Measurements from ENCODE around the gene SLC25A15.
"Not testable (repeated sequence)": the region's sequence is repeated elsewhere in the genome, so short reads cannot be mapped to it uniquely, and the experiment has no call there.

SLC25A15 gene

GRCh38 chr13:40801255-40802217, 12.1 kb downstream of the SLC25A15 start:
- Histone ChIP-seq H3K36me3 (ENCODE audit: insufficient read depth, low read depth, low read length) (peaks cover 60% of the 10 kb centered on the region), H3K27me3 (ENCODE audit: insufficient read depth, low read length) (no peaks in the 10 kb centered on the region), H3K9me3 (ENCODE audit: insufficient read depth, low read depth, low read length) (no peaks in the 10 kb centered on the region)

DNA sequence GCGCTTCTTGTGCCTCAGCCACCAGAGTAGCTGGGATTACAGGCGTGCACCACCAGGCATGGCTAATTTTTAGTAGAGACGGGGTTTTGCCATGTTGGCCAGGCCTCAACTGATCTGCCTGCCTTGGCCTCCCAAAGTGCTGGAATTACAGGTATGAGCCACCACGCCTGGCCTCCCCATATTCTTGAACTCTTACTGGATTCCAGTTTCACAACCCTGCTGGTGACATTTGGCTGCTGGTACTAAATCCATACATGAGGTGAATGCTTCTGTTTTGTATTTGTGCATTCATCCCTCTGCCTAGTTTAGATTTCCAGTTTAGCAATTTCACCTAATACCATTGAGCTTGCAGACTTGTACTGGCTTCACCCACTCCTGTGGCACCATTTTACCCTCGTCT, 13.9 kb downstream of the SLC25A15 start:
- Histone ChIP-seq H3K9ac (ENCODE audit: low read depth, low read length) (no peak overlapping the region), H3K27ac (ENCODE audit: low read length) (no peak overlapping the region), H3K27me3 (ENCODE audit: insufficient read depth, low read length) (no peaks in the 10 kb centered on the region), H3K9me3 (ENCODE audit: insufficient read depth, low read depth, low read length) (no peaks in the 10 kb centered on the region), H3K36me3 (ENCODE audit: insufficient read depth, low read depth, low read length) (peaks cover 49% of the 10 kb centered on the region), H3K4me3 (ENCODE audit: low read length) (no peak overlapping the region), H3K4me1 (ENCODE audit: insufficient read depth, low read length) (no peaks in the 10 kb centered on the region)

More at GRCh38 chr13:40801255-40802217, 12.1 kb downstream of the SLC25A15 start:
- Histone ChIP-seq H3K4me3 (ENCODE audit: low read length) (no peak overlapping the region), H3K9ac (ENCODE audit: low read depth, low read length) (no peak overlapping the region), H3K27ac (ENCODE audit: low read length) (no peak overlapping the region), H3K4me1 (ENCODE audit: insufficient read depth, low read length) (no peaks in the 10 kb centered on the region)

GRCh38 chr13:40806241-40806640, 16.8 kb downstream of the SLC25A15 start:
- Histone ChIP-seq H3K9me3 (ENCODE audit: insufficient read depth, low read depth, low read length) (no peaks in the 10 kb centered on the region), H3K27me3 (ENCODE audit: insufficient read depth, low read length) (no peaks in the 10 kb centered on the region), H3K4me1 (ENCODE audit: insufficient read depth, low read length) (no peaks in the 10 kb centered on the region), H3K27ac (ENCODE audit: low read length) (no peak overlapping the region), H3K36me3 (ENCODE audit: insufficient read depth, low read depth, low read length) (peaks cover 51% of the 10 kb centered on the region), H3K9ac (ENCODE audit: low read depth, low read length) (no peak overlapping the region), H3K4me3 (ENCODE audit: low read length) (no peak overlapping the region)

GRCh38 chr13:40809471-40809870, 20.1 kb downstream of the SLC25A15 start:
- no peak overlapping the region for H3K4me3 ChIP-seq (ENCODE audit: low read length)
- peaks cover 49% of the 10 kb centered on the region for H3K36me3 ChIP-seq (ENCODE audit: insufficient read depth, low read depth, low read length)
- no peaks in the 10 kb centered on the region for H3K9me3 ChIP-seq (ENCODE audit: insufficient read depth, low read depth, low read length)
- no peak overlapping the region for H3K27ac ChIP-seq (ENCODE audit: low read length)
- H3K9ac ChIP-seq (ENCODE audit: low read depth, low read length) = no peak overlapping the region
- no peaks in the 10 kb centered on the region for H3K27me3 ChIP-seq (ENCODE audit: insufficient read depth, low read length)
- H3K4me1 ChIP-seq (ENCODE audit: insufficient read depth, low read length) = no peaks in the 10 kb centered on the region

DNA sequence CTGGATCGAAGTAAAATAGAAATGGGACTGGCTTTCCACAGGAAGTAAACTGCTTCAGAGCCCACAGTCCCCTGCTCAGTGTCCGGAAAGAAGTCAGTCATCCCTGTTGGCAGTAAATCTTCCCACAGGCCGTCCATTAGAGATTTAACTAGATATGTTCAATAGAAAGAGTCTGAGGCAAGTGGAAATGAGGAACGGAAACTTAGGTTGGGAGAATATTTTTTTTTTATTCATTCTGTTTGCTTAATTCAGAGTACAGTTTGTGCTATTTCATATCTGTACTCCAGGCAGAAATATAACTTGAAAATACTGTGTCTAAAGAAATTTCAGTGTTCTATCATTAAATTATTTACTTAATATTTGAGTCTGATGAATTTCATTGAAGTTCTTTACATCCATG, 22.7 kb downstream of the SLC25A15 start:
- no peaks in the 10 kb centered on the region for H3K4me1 ChIP-seq (ENCODE audit: insufficient read depth, low read length)
- no peak overlapping the region for H3K27ac ChIP-seq (ENCODE audit: low read length)
- no peaks in the 10 kb centered on the region for H3K27me3 ChIP-seq (ENCODE audit: insufficient read depth, low read length)
- H3K36me3 ChIP-seq (ENCODE audit: insufficient read depth, low read depth, low read length) = peaks cover 31% of the 10 kb centered on the region
- H3K4me3 ChIP-seq (ENCODE audit: low read length) = no peak overlapping the region
- peaks cover 10% of the 10 kb centered on the region; the same call in 1 of the 2 replicates for H3K9me3 ChIP-seq (ENCODE audit: insufficient read depth, low read depth, low read length)
- no peak overlapping the region for H3K9ac ChIP-seq (ENCODE audit: low read depth, low read length)

DNA sequence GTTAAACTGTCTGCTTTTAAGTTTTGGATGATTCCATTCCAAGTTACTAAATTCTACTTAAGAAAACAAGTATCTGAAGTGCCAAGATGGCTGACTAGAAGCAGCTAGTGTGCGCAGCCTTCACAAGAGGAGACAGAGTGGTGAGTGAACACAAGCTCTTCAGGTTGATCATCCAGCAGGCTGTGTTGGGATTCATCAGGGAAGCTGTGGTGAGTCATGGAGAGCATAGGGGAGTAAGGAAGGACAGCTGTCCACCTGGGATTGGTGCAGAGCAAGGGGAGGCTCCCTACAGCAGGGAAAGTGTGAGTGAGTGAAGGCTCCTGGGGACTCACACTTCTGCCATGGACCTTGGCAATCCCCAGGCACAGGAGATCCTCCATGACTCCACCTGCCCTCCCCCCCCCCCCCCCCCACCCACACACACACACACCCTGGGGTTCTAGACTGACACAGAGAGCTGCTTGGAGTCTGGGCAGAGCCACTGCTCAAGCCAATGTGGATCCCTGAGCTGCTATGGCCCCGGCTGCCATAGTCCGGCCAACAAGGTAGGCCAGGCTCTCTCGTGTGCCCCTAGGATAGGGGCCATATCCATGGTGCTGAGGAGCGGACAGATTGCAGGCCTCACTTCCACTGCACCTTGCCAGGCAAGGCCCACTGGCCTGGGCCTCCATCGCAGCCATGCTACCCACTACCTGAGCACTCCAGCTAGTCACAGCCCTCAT, 23.5 kb downstream of the SLC25A15 start:
- H3K9me3 ChIP-seq (ENCODE audit: insufficient read depth, low read depth, low read length) = peaks cover 10% of the 10 kb centered on the region; the same call in 1 of the 2 replicates
- peaks cover 31% of the 10 kb centered on the region for H3K36me3 ChIP-seq (ENCODE audit: insufficient read depth, low read depth, low read length)
- H3K4me3 ChIP-seq (ENCODE audit: low read length) = no peak overlapping the region
- no peak overlapping the region for H3K9ac ChIP-seq (ENCODE audit: low read depth, low read length)
- H3K4me1 ChIP-seq (ENCODE audit: insufficient read depth, low read length) = no peaks in the 10 kb centered on the region
- no peak overlapping the region for H3K27ac ChIP-seq (ENCODE audit: low read length)
- H3K27me3 ChIP-seq (ENCODE audit: insufficient read depth, low read length) = no peaks in the 10 kb centered on the region

GRCh38 chr13:40813667-40814454, 24.4 kb downstream of the SLC25A15 start:
- Histone ChIP-seq H3K4me3 (ENCODE audit: low read length) (no peak overlapping the region), H3K9me3 (ENCODE audit: insufficient read depth, low read depth, low read length) (peaks cover 10% of the 10 kb centered on the region; the same call in 1 of the 2 replicates), H3K27me3 (ENCODE audit: insufficient read depth, low read length) (no peaks in the 10 kb centered on the region), H3K9ac (ENCODE audit: low read depth, low read length) (no peak overlapping the region), H3K27ac (ENCODE audit: low read length) (no peak overlapping the region), H3K36me3 (ENCODE audit: insufficient read depth, low read depth, low read length) (peaks cover 30% of the 10 kb centered on the region), H3K4me1 (ENCODE audit: insufficient read depth, low read length) (no peaks in the 10 kb centered on the region)

GRCh38 chr13:40814803-40815202, 25.4 kb downstream of the SLC25A15 start:
- Histone ChIP-seq H3K9ac (ENCODE audit: low read depth, low read length) (no peak overlapping the region), H3K9me3 (ENCODE audit: insufficient read depth, low read depth, low read length) (peaks cover 10% of the 10 kb centered on the region; the same call in 1 of the 2 replicates), H3K4me3 (ENCODE audit: low read length) (no peak overlapping the region), H3K4me1 (ENCODE audit: insufficient read depth, low read length) (no peaks in the 10 kb centered on the region), H3K27me3 (ENCODE audit: insufficient read depth, low read length) (no peaks in the 10 kb centered on the region), H3K36me3 (ENCODE audit: insufficient read depth, low read depth, low read length) (peaks cover 20% of the 10 kb centered on the region), H3K27ac (ENCODE audit: low read length) (no peak overlapping the region)

GRCh38 chr13:40818926-40819325, 29.5 kb downstream of the SLC25A15 start:
- no peaks in the 10 kb centered on the region for H3K4me1 ChIP-seq (ENCODE audit: insufficient read depth, low read length)
- H3K4me3 ChIP-seq (ENCODE audit: low read length) = no peak overlapping the region
- no peak overlapping the region for H3K27ac ChIP-seq (ENCODE audit: low read length)
- H3K27me3 ChIP-seq (ENCODE audit: insufficient read depth, low read length) = no peaks in the 10 kb centered on the region
- H3K9ac ChIP-seq (ENCODE audit: low read depth, low read length) = no peak overlapping the region
- peaks cover 10% of the 10 kb centered on the region; the same call in 1 of the 2 replicates for H3K9me3 ChIP-seq (ENCODE audit: insufficient read depth, low read depth, low read length)
- no peaks in the 10 kb centered on the region for H3K36me3 ChIP-seq (ENCODE audit: insufficient read depth, low read depth, low read length)

DNA sequence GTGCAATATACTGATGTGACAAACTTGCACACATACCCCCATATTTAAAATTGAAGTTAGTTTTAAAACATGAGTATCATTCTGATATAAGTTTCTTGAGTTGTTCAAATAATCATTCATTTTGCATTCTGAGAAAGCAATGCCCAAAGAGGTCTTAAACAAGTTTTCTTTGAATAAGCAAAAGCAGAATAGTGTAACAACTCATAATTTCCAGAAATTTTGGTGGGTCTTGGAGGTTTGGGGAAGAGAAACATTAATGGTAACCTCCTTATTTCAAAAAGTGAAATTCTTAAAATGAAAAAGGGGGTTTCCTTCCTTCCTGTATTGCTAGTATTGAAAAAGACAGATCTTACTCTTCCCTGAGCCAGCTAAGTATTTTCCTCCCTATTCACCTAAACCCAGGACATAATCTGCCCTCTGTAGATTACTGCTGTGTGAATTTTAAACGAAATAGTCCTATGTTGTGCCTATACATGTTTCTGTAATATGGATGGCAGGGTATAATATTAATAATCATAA, 30.4 kb downstream of the SLC25A15 start:
- no peak overlapping the region for H3K4me3 ChIP-seq (ENCODE audit: low read length)
- no peaks in the 10 kb centered on the region for H3K4me1 ChIP-seq (ENCODE audit: insufficient read depth, low read length)
- H3K27ac ChIP-seq (ENCODE audit: low read length) = no peak overlapping the region
- peaks cover 10% of the 10 kb centered on the region; the same call in 1 of the 2 replicates for H3K9me3 ChIP-seq (ENCODE audit: insufficient read depth, low read depth, low read length)
- H3K9ac ChIP-seq (ENCODE audit: low read depth, low read length) = no peak overlapping the region
- no peaks in the 10 kb centered on the region for H3K36me3 ChIP-seq (ENCODE audit: insufficient read depth, low read depth, low read length)
- no peaks in the 10 kb centered on the region for H3K27me3 ChIP-seq (ENCODE audit: insufficient read depth, low read length)

DNA sequence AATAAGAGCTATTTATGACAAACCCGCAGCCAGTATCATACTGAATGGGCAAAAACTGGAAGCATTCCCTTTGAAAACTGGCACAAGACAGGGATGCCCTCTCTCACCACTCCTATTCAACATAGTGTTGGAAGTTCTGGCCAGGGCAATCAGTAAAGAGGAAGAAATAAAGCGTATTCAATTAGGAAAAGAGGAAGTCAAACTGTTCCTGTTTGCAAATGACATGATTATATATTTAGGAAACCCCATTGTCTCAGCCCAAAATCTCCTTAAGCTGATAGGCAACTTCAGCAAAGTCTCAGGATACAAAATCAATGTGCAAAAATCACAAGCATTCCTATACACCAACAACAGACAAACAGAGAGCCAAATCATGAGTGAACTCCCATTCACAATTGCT, 50.3 kb downstream of the SLC25A15 start:
- H3K27ac ChIP-seq (ENCODE audit: low read length); H3K4me3 ChIP-seq (ENCODE audit: low read length); H3K4me1 ChIP-seq (ENCODE audit: insufficient read depth, low read length); H3K27me3 ChIP-seq (ENCODE audit: insufficient read depth, low read length); H3K9ac ChIP-seq (ENCODE audit: low read depth, low read length); H3K36me3 ChIP-seq (ENCODE audit: insufficient read depth, low read depth, low read length); H3K9me3 ChIP-seq (ENCODE audit: insufficient read depth, low read depth, low read length): not testable (repeated sequence)

Data from iPS-20b (cell line).